ENCODE results near the gene FGF2. TPM values are rescaled to one million over a fixed set of nuclear protein-coding genes. Genes with fewer than 3 reads are reported as not detected.
"Not testable (repeated sequence)": the region's sequence is repeated elsewhere in the genome, so short reads cannot be mapped to it uniquely, and the experiment has no call there.

Gene FGF2
- total RNA-seq, 1 experiment from 2014 or later = 3.8 TPM

GRCh38 chr4:122847931-122848330, 21.3 kb downstream of the FGF2 start (continued):
- TF ChIP-seq MAX (IDR thresholded peaks at IDR 0.05) (no peak), CBX3 (IDR thresholded peaks at IDR 0.05; ENCODE audit: low read depth) (no peak), JUND (IDR thresholded peaks at IDR 0.05) (no peak), SIN3A (IDR thresholded peaks at IDR 0.05; ENCODE audit: low read depth) (no peak), POLR2A (IDR thresholded peaks at IDR 0.05; ENCODE audit: borderline replicate concordance, extremely low read depth, insufficient read depth, insufficient read length) (no peak), EGR1 (IDR thresholded peaks at IDR 0.05; ENCODE audit: low read depth) (no peak)

- intact Hi-C loops (cut with micrococcal nuclease); H3K36me3 ChIP-seq (ENCODE audit: control insufficient read depth in 1 of 2, insufficient read depth in 2 of 2, low read length in 2 of 2); H2AFZ ChIP-seq (ENCODE audit: low read depth, low read length, poor library complexity, severe bottlenecking); ATAC-seq; H3K9me2 ChIP-seq (ENCODE audit: insufficient read depth); RAD21 ChIA-PET (ENCODE audit: low non-redundant PET in 1 of 2, low total read pairs in 2 of 2, uncharacterized antibody in 2 of 2, unreplicated experiment in 2 of 2); H4K20me1 ChIP-seq (ENCODE audit: insufficient read depth); CTCF ChIA-PET; POLR2A ChIA-PET; H3K4me3 ChIP-seq (replicated peaks in 1 of 2; ENCODE audit: low read depth in 1 of 2, low read length in 2 of 2); BruUV-seq (replicated peaks); DNase-seq (ENCODE audit: low read depth, low spot score); H3K27me3 ChIP-seq (ENCODE audit: insufficient read depth, low read length); H3K4me2 ChIP-seq (ENCODE audit: low read length); H3K27ac ChIP-seq (ENCODE audit: low read depth, low read length); H3K79me2 ChIP-seq (ENCODE audit: insufficient read depth, low read length); H3K4me1 ChIP-seq (ENCODE audit: control insufficient read depth in 1 of 2, insufficient read depth in 2 of 2, low read length in 2 of 2); H3K9ac ChIP-seq (ENCODE audit: low read length); H3K9me3 ChIP-seq (ENCODE audit: control insufficient read depth in 1 of 2, insufficient read depth in 1 of 2, low read depth in 1 of 2, low read length in 2 of 2): not testable (repeated sequence)
These were observed 23.2 kb downstream of the FGF2 start for GRCh38 chr4:122849789-122850188.

GRCh38 chr4:122851568-122851967, 24.9 kb downstream of the FGF2 start:
- CTCF ChIA-PET = interaction anchor here (1.3 kb wide), 1 partner anchor 94 kb away, joined by 5 read pairs; no protein-coding TSS in a partner anchor
- intact Hi-C loops (cut with micrococcal nuclease) = no loop called here
- no peak overlapping the region for H3K27ac ChIP-seq (ENCODE audit: low read depth, low read length)
- POLR2A ChIA-PET = no interaction called here
- H3K4me1 ChIP-seq (ENCODE audit: control insufficient read depth in 1 of 2, insufficient read depth in 2 of 2, low read length in 2 of 2) = no peaks in the 10 kb centered on the region
- ATAC-seq (no peak), DNase-seq (ENCODE audit: low read depth, low spot score) (no peak)
- H3K9ac ChIP-seq (ENCODE audit: low read length) = no peak overlapping the region
- H3K79me2 ChIP-seq (ENCODE audit: insufficient read depth, low read length) = no peaks in the 10 kb centered on the region
- RAD21 ChIA-PET (ENCODE audit: low non-redundant PET in 1 of 2, low total read pairs in 2 of 2, uncharacterized antibody in 2 of 2, unreplicated experiment in 2 of 2) = no interaction called here
- no peak overlapping the region for H3K4me3 ChIP-seq (replicated peaks in 1 of 2; ENCODE audit: low read depth in 1 of 2, low read length in 2 of 2)
- H4K20me1 ChIP-seq (ENCODE audit: insufficient read depth) = no peaks in the 10 kb centered on the region
- H2AFZ ChIP-seq (ENCODE audit: low read depth, low read length, poor library complexity, severe bottlenecking) = no peak overlapping the region
- no peaks in the 10 kb centered on the region for H3K9me2 ChIP-seq (ENCODE audit: insufficient read depth)
- H3K36me3 ChIP-seq (ENCODE audit: control insufficient read depth in 1 of 2, insufficient read depth in 2 of 2, low read length in 2 of 2) = no peaks in the 10 kb centered on the region
- no peak overlapping the region for H3K4me2 ChIP-seq (ENCODE audit: low read length)
- TF ChIP-seq CEBPB (IDR thresholded peaks at IDR 0.05; ENCODE audit: low read depth) (no peak), TCF7L2 (IDR thresholded peaks at IDR 0.05; ENCODE audit: borderline replicate concordance, extremely low read depth, insufficient read depth, insufficient read length) (no peak), MAX (IDR thresholded peaks at IDR 0.05) (no peak), SP1 (IDR thresholded peaks at IDR 0.05; ENCODE audit: low read depth) (no peak), REST (IDR thresholded peaks at IDR 0.05; ENCODE audit: low read depth) (no peak), ATF3 (IDR thresholded peaks at IDR 0.05) (no peak), RAD21 (IDR thresholded peaks at IDR 0.05; ENCODE audit: low read depth) (no peak), ZFX (IDR thresholded peaks at IDR 0.05) (no peak), YY1 (IDR thresholded peaks at IDR 0.05; ENCODE audit: extremely low read depth, insufficient replicate concordance, low read depth, low read length) (no peak), POLR2A (IDR thresholded peaks at IDR 0.05; ENCODE audit: borderline replicate concordance, extremely low read depth, insufficient read depth, insufficient read length) (no peak), JUND (IDR thresholded peaks at IDR 0.05) (no peak)
- H3K27me3 ChIP-seq (ENCODE audit: insufficient read depth, low read length) = no peaks in the 10 kb centered on the region; the same call in 1 of the 2 replicates
- H3K9me3 ChIP-seq (ENCODE audit: control insufficient read depth in 1 of 2, insufficient read depth in 1 of 2, low read depth in 1 of 2, low read length in 2 of 2) = no peaks in the 10 kb centered on the region
- BruUV-seq (replicated peaks) = no TSS peak

Data from HCT116 (cell line).